Measurements from ENCODE around the gene CD34.
"Not testable (repeated sequence)": the region's sequence is repeated elsewhere in the genome, so short reads cannot be mapped to it uniquely, and the experiment has no call there.

Gene CD34

GRCh38 chr1:207894704-207895103, 16.2 kb downstream of the CD34 start:
- no peak for DNase-seq

- no peak for DNase-seq
Measured at GRCh38 chr1:207893737-207894582, 17.0 kb downstream of the CD34 start.

- DNase-seq: no peak
Measured at GRCh38 chr1:207892764-207893163, 18.2 kb downstream of the CD34 start.

GRCh38 chr1:207891148-207891547, 19.8 kb downstream of the CD34 start:
- DNase-seq: no peak

- no peak for DNase-seq
Measured at GRCh38 chr1:207890136-207890738, 20.7 kb downstream of the CD34 start.

- DNase-seq: no peak
Measured at GRCh38 chr1:207888652-207889051, 22.3 kb downstream of the CD34 start.

- DNase-seq: no peak
Measured at GRCh38 chr1:207887542-207888201, 23.3 kb downstream of the CD34 start.

- no peak for DNase-seq
Measured at GRCh38 chr1:207886227-207886626, 24.7 kb downstream of the CD34 start.

- peak; percentile 76 to 78 for DNase-seq
Measured at GRCh38 chr1:207885129-207886032, 25.5 kb downstream of the CD34 start.

GRCh38 chr1:207884266-207885029, 26.5 kb downstream of the CD34 start:
- DNase-seq: no peak

- no peak for DNase-seq
Measured at GRCh38 chr1:207883660-207884250, 27.2 kb downstream of the CD34 start.

- peak in 1 of 2 donors; percentile 52 for DNase-seq
Measured at GRCh38 chr1:207883104-207883651, 27.7 kb downstream of the CD34 start.

GRCh38 chr1:207882692-207883091, 28.2 kb downstream of the CD34 start:
- DNase-seq: no peak

GRCh38 chr1:207878939-207879338, 32.0 kb downstream of the CD34 start:
- no peak for DNase-seq

- DNase-seq: not testable (repeated sequence)
Measured at GRCh38 chr1:207877914-207878313, 33.0 kb downstream of the CD34 start.

GRCh38 chr1:207876131-207876530, 34.8 kb downstream of the CD34 start:
- DNase-seq: no peak

GRCh38 chr1:207875532-207875931, 35.4 kb downstream of the CD34 start:
- DNase-seq: no peak

- peak; percentile 36 to 58 for DNase-seq
Measured at GRCh38 chr1:207873055-207873890, 37.7 kb downstream of the CD34 start.

- DNase-seq: no peak
Measured at GRCh38 chr1:207872621-207873020, 38.3 kb downstream of the CD34 start.

- DNase-seq: no peak
Measured at GRCh38 chr1:207871117-207871649, 39.7 kb downstream of the CD34 start.

Measured in CD4-positive, alpha-beta T cell treated with Interleukin-4 for 1 hour (primary cell).